A673 (cell line): ENCODE measurements around the gene CTIF.

Experiments
- CTCF ChIP-seq: fragments of 300-800, 200-600 bp; sonication (generic); conservative IDR thresholded peaks from 2 replicates; pipeline ENCODE4 v1.5.1; 2017; ENCODE audit warnings: low read depth, mild to moderate bottlenecking, antibody characterized with exemption, low read length, moderate library complexity, mixed read lengths
- EZH2 ChIP-seq: fragments of 200-600 bp; sonication (generic); IDR thresholded peaks from 2 replicates; pipeline ENCODE4 v1.6.1; 2017; ENCODE audit warnings: borderline replicate concordance, low read depth, mild to moderate bottlenecking, mixed read lengths, antibody characterized with exemption, low read length; ENCODE audit not compliant: poor library complexity, severe bottlenecking

GRCh38 chr18:48693625-48694262 is 154.9 kb downstream of the CTIF start:
- TF ChIP-seq CTCF (no peak), EZH2 (no peak)
